H9 (cell line): Measurements from ENCODE around the gene VWA3A. TPM values are rescaled to one million over a fixed set of nuclear protein-coding genes. Genes with fewer than 3 reads are reported as not detected.

Experiments
- DNase-seq: peaks from one replicate; pipeline ENCODE4 v3.0.0-alpha.2; 2017
- H2AFZ ChIP-seq: one replicate; pipeline ENCODE4 v1.6.1; 2013; ENCODE audit warnings: mild to moderate bottlenecking, low read length, control low read depth, moderate library complexity
- H2AK5ac ChIP-seq: 2 replicates; pipeline ENCODE4 v1.6.1; 2013; ENCODE audit warnings: low read length, control low read depth, mixed read lengths; ENCODE audit not compliant: insufficient read length
- H2BK120ac ChIP-seq: one replicate; pipeline ENCODE4 v1.6.1; 2013; ENCODE audit warnings: low read depth, mild to moderate bottlenecking, low read length, control low read depth, inconsistent platforms; ENCODE audit not compliant: poor library complexity, severe bottlenecking
- H2BK12ac ChIP-seq: 2 replicates; pipeline ENCODE4 v1.6.1; 2013; ENCODE audit warnings: low read length, control low read depth, mixed read lengths, low read depth; ENCODE audit not compliant: insufficient read length
- H2BK15ac ChIP-seq: 2 replicates; pipeline ENCODE4 v1.6.1; 2013; ENCODE audit warnings: low read depth, low read length, control low read depth
- H2BK20ac ChIP-seq: one replicate; pipeline ENCODE4 v1.6.1; 2013; ENCODE audit warnings: low read depth, mild to moderate bottlenecking, low read length, control low read depth, inconsistent platforms; ENCODE audit not compliant: poor library complexity, severe bottlenecking
- H2BK5ac ChIP-seq: 2 replicates; pipeline ENCODE4 v1.6.1; 2013; ENCODE audit warnings: low read length, control low read depth, mixed read lengths; ENCODE audit not compliant: insufficient read length
- H3K14ac ChIP-seq: 2 replicates; pipeline ENCODE4 v1.6.1; 2013; ENCODE audit warnings: low read length, control low read depth; ENCODE audit not compliant: insufficient read depth
- H3K18ac ChIP-seq: 2 replicates; pipeline ENCODE4 v1.6.1; 2013; ENCODE audit warnings: low read depth, mild to moderate bottlenecking, mixed read lengths, low read length, control low read depth; ENCODE audit not compliant: insufficient read length
- H3K23ac ChIP-seq: 2 replicates; pipeline ENCODE4 v1.6.1; 2013; ENCODE audit warnings: low read length, control low read depth, mixed read lengths, low read depth; ENCODE audit not compliant: insufficient read length
- H3K23me2 ChIP-seq: 2 replicates; pipeline ENCODE4 v1.6.1; 2013; ENCODE audit warnings: low read depth, mild to moderate bottlenecking, mixed read lengths, low read length, control low read depth; ENCODE audit not compliant: insufficient read length, poor library complexity, severe bottlenecking
- H3K27ac ChIP-seq: 2 replicates; pipeline ENCODE4 v1.5.1; 2013; ENCODE audit warnings: low read length, control low read depth, mixed read lengths, low read depth; ENCODE audit not compliant: insufficient read length
- H3K27me3 ChIP-seq: 2 replicates; pipeline ENCODE4 v1.6.1; 2013; ENCODE audit warnings: low read length, control low read depth, inconsistent platforms; ENCODE audit not compliant: insufficient read depth
- H3K4ac ChIP-seq: 2 replicates; pipeline ENCODE4 v1.6.1; 2013; ENCODE audit warnings: low read depth, mild to moderate bottlenecking, control low read depth, inconsistent platforms, low read length, moderate library complexity
- H3K4me1 ChIP-seq: 2 replicates; pipeline ENCODE4 v1.6.1; 2013; ENCODE audit warnings: low read length, control low read depth, inconsistent platforms; ENCODE audit not compliant: insufficient read depth
- H3K4me2 ChIP-seq: 2 replicates; pipeline ENCODE4 v1.6.1; 2013; ENCODE audit warnings: low read length, control low read depth, mixed read lengths; ENCODE audit not compliant: insufficient read length, insufficient read depth
- H3K56ac ChIP-seq: 2 replicates; pipeline ENCODE4 v1.6.1; 2013; ENCODE audit warnings: low read depth, mild to moderate bottlenecking, mixed read lengths, low read length, control low read depth; ENCODE audit not compliant: insufficient read length
- H3K79me1 ChIP-seq: 2 replicates; pipeline ENCODE4 v1.6.1; 2013; ENCODE audit warnings: low read depth, mild to moderate bottlenecking, moderate library complexity, low read length, control low read depth, inconsistent platforms; ENCODE audit not compliant: insufficient read depth, poor library complexity, severe bottlenecking
- H3K79me2 ChIP-seq: 2 replicates; pipeline ENCODE4 v1.6.1; 2013; ENCODE audit warnings: low read length, control low read depth, inconsistent platforms; ENCODE audit not compliant: insufficient read depth
- H3K9ac ChIP-seq: 2 replicates; pipeline ENCODE4 v1.6.1; 2013; ENCODE audit warnings: low read length, control low read depth, mixed read lengths; ENCODE audit not compliant: insufficient read length; ENCODE audit errors: extremely low read depth
- H3K9me3 ChIP-seq: one replicate; pipeline ENCODE4 v1.6.1; 2013; ENCODE audit warnings: low read depth, low read length, inconsistent platforms; ENCODE audit not compliant: control insufficient read depth
- H3T11ph ChIP-seq: one replicate; pipeline ENCODE4 v1.6.1; 2013; ENCODE audit warnings: mild to moderate bottlenecking, low read length, control low read depth, inconsistent platforms
- H4K20me1 ChIP-seq: one replicate; pipeline ENCODE4 v1.6.1; 2013; ENCODE audit not compliant: control insufficient read depth, insufficient read length, insufficient read depth
- H4K5ac ChIP-seq: 2 replicates; pipeline ENCODE4 v1.6.1; 2013; ENCODE audit warnings: low read depth, mild to moderate bottlenecking, mixed read lengths, low read length, control low read depth; ENCODE audit not compliant: insufficient read length
- H4K8ac ChIP-seq: replicated peaks from 2 replicates; pipeline ENCODE4 v1.6.1; 2013; ENCODE audit warnings: low read length, control low read depth, mixed read lengths, low read depth; ENCODE audit not compliant: insufficient read length
- H4K91ac ChIP-seq: 2 replicates; pipeline ENCODE4 v1.6.1; 2013; ENCODE audit warnings: low read depth, mild to moderate bottlenecking, moderate library complexity, mixed read lengths, low read length, control low read depth; ENCODE audit not compliant: insufficient read length
- H3K27ac Mint-ChIP-seq, 3 experiments: 2 replicates in 2 of 3; 3 replicates in 1 of 3; pipeline ENCODE4 v1.8.0; 2020 to 2021; ENCODE audit warnings: mixed read lengths in 3 of 3, mild to moderate bottlenecking in 1 of 3, moderate library complexity in 1 of 3
- H3K27me3 Mint-ChIP-seq: 2 replicates; pipeline ENCODE4 v1.8.0; 2021; ENCODE audit warnings: low read depth, mild to moderate bottlenecking, moderate library complexity, mixed read lengths
- H3K36me3 Mint-ChIP-seq, 3 experiments: 2 replicates in 2 of 3; 3 replicates in 1 of 3; pipeline ENCODE4 v1.8.0; 2020 to 2021; ENCODE audit warnings: low read depth in 3 of 3, mixed read lengths in 3 of 3; ENCODE audit not compliant: insufficient read depth in 1 of 3
- H3K4me1 Mint-ChIP-seq, 2 experiments: 2 replicates each; pipeline ENCODE4 v1.8.0; 2020; ENCODE audit warnings: mixed read lengths in 2 of 2
- H3K4me3 Mint-ChIP-seq, 2 experiments: 2 replicates in 1 of 2; 3 replicates in 1 of 2; pipeline ENCODE4 v1.8.0; 2020 to 2021; ENCODE audit warnings: mild to moderate bottlenecking in 2 of 2, mixed read lengths in 2 of 2, moderate library complexity in 1 of 2
- H3K9me3 Mint-ChIP-seq, 2 experiments: 2 replicates in 1 of 2; 3 replicates in 1 of 2; pipeline ENCODE4 v1.8.0; 2020; ENCODE audit warnings: mild to moderate bottlenecking in 2 of 2, mixed read lengths in 2 of 2, moderate library complexity in 1 of 2
- CTCF ChIP-seq: fragments of 200-600 bp; sonication (generic); conservative IDR thresholded peaks from 3 replicates; pipeline ENCODE4 v1.8.0; 2021; ENCODE audit warnings: antibody characterized with exemption, mild to moderate bottlenecking
- WGBS: extraction: QIAGEN DNeasy Blood & Tissue Kit; methylation state at CpG from one replicate; pipeline ENCODE4 v1.1.7; 2013; ENCODE audit warnings: missing lambda C conversion rate, low lambda C conversion rate, mixed read lengths; ENCODE audit not compliant: insufficient read length; ENCODE audit errors: extremely low coverage; 5-methylcytosine and 5-hydroxymethylcytosine counted together
- total RNA-seq: library from RNA; stranded (reverse); gene quantifications from 2 replicates; pipeline ENCODE4 v1.2.1, GENCODE V29; 2021

Gene VWA3A
- total RNA-seq, 1 experiment from 2014 or later = not detected

GRCh38 chr16:22054847-22055590, 37.3 kb upstream of the VWA3A start:
- Histone ChIP-seq H3K27me3 (no peaks in the 10 kb centered on the region), H3T11ph (no peak overlapping the region), H2BK5ac (no peak overlapping the region), H3K27ac (no peak overlapping the region), H3K79me1 (no peaks in the 10 kb centered on the region), H2BK120ac (no peak overlapping the region), H3K14ac (no peak overlapping the region), H3K9me3 (no peaks in the 10 kb centered on the region), H3K79me2 (no peaks in the 10 kb centered on the region), H3K56ac (no peak overlapping the region), H4K8ac (no peak overlapping the region), H2AFZ (no peak overlapping the region), H3K4ac (no peak overlapping the region), H4K20me1 (no peaks in the 10 kb centered on the region), H2AK5ac (no peak overlapping the region), H3K23me2 (no peaks in the 10 kb centered on the region), H4K5ac (no peak overlapping the region), H3K18ac (no peak overlapping the region), H3K4me2 (no peak overlapping the region), H3K4me1 (no peaks in the 10 kb centered on the region), H2BK15ac (no peak overlapping the region), H2BK12ac (no peak overlapping the region), H3K9ac (no peak overlapping the region), H2BK20ac (no peak overlapping the region), H3K23ac (no peak overlapping the region), H4K91ac (no peak overlapping the region)
- Mint-ChIP-seq H3K4me3 (no peak overlapping the region), H3K36me3 (no peaks in the 10 kb centered on the region; a peak in 1 of 7 replicates), H3K9me3 (no peaks in the 10 kb centered on the region), H3K27me3 (no peaks in the 10 kb centered on the region), H3K4me1 (no peaks in the 10 kb centered on the region), H3K27ac (no peak overlapping the region)
- no CpG with 5 or more reads among the region's 5 CpGs for WGBS
- DNase-seq = no peak
- TF ChIP-seq CTCF = no peak
